ENCODE data around the gene RPS6KC1. TPM values are rescaled to one million over a fixed set of nuclear protein-coding genes. Genes with fewer than 3 reads are reported as not detected.

The RPS6KC1 gene
- total and polyA plus RNA-seq, 9 of the 15 experiments (the other 6 are each of a cell fraction or from before 2014, with no cell fraction given): 4.3 to 34.6 (median 20.9) TPM

- TF ChIP-seq, protein P1, sequence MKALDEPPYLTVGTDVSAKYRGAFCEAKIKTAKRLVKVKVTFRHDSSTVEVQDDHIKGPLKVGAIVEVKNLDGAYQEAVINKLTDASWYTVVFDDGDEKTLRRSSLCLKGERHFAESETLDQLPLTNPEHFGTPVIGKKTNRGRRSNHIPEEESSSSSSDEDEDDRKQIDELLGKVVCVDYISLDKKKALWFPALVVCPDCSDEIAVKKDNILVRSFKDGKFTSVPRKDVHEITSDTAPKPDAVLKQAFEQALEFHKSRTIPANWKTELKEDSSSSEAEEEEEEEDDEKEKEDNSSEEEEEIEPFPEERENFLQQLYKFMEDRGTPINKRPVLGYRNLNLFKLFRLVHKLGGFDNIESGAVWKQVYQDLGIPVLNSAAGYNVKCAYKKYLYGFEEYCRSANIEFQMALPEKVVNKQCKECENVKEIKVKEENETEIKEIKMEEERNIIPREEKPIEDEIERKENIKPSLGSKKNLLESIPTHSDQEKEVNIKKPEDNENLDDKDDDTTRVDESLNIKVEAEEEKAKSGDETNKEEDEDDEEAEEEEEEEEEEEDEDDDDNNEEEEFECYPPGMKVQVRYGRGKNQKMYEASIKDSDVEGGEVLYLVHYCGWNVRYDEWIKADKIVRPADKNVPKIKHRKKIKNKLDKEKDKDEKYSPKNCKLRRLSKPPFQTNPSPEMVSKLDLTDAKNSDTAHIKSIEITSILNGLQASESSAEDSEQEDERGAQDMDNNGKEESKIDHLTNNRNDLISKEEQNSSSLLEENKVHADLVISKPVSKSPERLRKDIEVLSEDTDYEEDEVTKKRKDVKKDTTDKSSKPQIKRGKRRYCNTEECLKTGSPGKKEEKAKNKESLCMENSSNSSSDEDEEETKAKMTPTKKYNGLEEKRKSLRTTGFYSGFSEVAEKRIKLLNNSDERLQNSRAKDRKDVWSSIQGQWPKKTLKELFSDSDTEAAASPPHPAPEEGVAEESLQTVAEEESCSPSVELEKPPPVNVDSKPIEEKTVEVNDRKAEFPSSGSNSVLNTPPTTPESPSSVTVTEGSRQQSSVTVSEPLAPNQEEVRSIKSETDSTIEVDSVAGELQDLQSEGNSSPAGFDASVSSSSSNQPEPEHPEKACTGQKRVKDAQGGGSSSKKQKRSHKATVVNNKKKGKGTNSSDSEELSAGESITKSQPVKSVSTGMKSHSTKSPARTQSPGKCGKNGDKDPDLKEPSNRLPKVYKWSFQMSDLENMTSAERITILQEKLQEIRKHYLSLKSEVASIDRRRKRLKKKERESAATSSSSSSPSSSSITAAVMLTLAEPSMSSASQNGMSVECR (CRISPR knock-in tag; IDR thresholded peaks at IDR 0.05): peak; percentile 80
- no peak for TF ChIP-seq ZFP30 (CRISPR knock-in tag; IDR thresholded peaks at IDR 0.05; ENCODE audit: borderline replicate concordance)
- TF ChIP-seq PHTF2 (CRISPR knock-in tag; IDR thresholded peaks at IDR 0.05): no peak
- peak; percentile 99 for TF ChIP-seq NR2C2 (CRISPR knock-in tag; IDR thresholded peaks at IDR 0.05)
- TF ChIP-seq NR2C2 (tag; IDR thresholded peaks at IDR 0.05): peak; percentile 100
- peak; percentile 76 for TF ChIP-seq ZSCAN29 (IDR thresholded peaks at IDR 0.05)
- peak in 1 of 3 experiments; percentile 53 for TF ChIP-seq YY1 (IDR thresholded peaks at IDR 0.05; ENCODE audit: borderline replicate concordance in 1 of 3, control insufficient read depth in 1 of 3, extremely low read depth in 1 of 3, insufficient read depth in 3 of 3, insufficient read length in 1 of 3, insufficient replicate concordance in 2 of 3, low read depth in 1 of 3, low read length in 2 of 3)
- peak; percentile 92 for TF ChIP-seq MAFG (tag; conservative IDR thresholded peaks at IDR 0.05)
- TF ChIP-seq NFIC (IDR thresholded peaks at IDR 0.05): peak; percentile 67
- TF ChIP-seq MYC (IDR thresholded peaks at IDR 0.05; ENCODE audit: low read depth, low read length): peak; percentile 71
- TF ChIP-seq MYC (CRISPR knock-in tag; IDR thresholded peaks at IDR 0.05; ENCODE audit: borderline replicate concordance, low read depth): no peak
- peak; percentile 62; the same call in 1 of the 2 replicates for TF ChIP-seq CBX5 (IDR thresholded peaks at IDR 0.05; ENCODE audit: borderline replicate concordance, low read depth)
- peak; percentile 84 for TF ChIP-seq POLR2A (conservative IDR thresholded peaks at IDR 0.05)
- TF ChIP-seq, protein P2, sequence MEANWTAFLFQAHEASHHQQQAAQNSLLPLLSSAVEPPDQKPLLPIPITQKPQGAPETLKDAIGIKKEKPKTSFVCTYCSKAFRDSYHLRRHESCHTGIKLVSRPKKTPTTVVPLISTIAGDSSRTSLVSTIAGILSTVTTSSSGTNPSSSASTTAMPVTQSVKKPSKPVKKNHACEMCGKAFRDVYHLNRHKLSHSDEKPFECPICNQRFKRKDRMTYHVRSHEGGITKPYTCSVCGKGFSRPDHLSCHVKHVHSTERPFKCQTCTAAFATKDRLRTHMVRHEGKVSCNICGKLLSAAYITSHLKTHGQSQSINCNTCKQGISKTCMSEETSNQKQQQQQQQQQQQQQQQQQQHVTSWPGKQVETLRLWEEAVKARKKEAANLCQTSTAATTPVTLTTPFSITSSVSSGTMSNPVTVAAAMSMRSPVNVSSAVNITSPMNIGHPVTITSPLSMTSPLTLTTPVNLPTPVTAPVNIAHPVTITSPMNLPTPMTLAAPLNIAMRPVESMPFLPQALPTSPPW (CRISPR knock-in tag; IDR thresholded peaks at IDR 0.05): peak; percentile 70; the same call in 1 of the 2 replicates
- TF ChIP-seq U2AF2 (optimal IDR thresholded peaks at IDR 0.05; ENCODE audit: low read depth, low read length): no peak
- no peak for TF ChIP-seq NCOA2 (IDR thresholded peaks at IDR 0.05; ENCODE audit: partially characterized antibody in 2 of 2)
- TF ChIP-seq PHB (CRISPR knock-in tag; IDR thresholded peaks at IDR 0.05): no peak
- peak; percentile 35 for TF ChIP-seq PCBP1 (IDR thresholded peaks at IDR 0.05; ENCODE audit: low read depth, low read length, poor library complexity, severe bottlenecking)
These were observed at the start of gene RPS6KC1 (continued) for GRCh38 chr1:213051127-213051880.

Data from K562 (cell line).